Brain microvascular endothelial cell (primary cell): Measurements from ENCODE around the gene TMEM44.

Experiments
- DNase-seq: peaks from one replicate; pipeline ENCODE4 v3.0.0-alpha.2; 2020
- H3K27ac ChIP-seq: fragments of 250-450 bp; sonication (Bioruptor Pico); 2 replicates; pipeline ENCODE4 v1.5.1; 2020; ENCODE audit warnings: mild to moderate bottlenecking, moderate library complexity
- H3K27me3 ChIP-seq: fragments of 250-450 bp; sonication (Bioruptor Pico); replicated peaks from 2 replicates; pipeline ENCODE4 v1.5.1; 2020; ENCODE audit warnings: mild to moderate bottlenecking
- H3K36me3 ChIP-seq: fragments of 250-450 bp; sonication (Bioruptor Pico); replicated peaks from 2 replicates; pipeline ENCODE4 v1.5.1; 2020; ENCODE audit warnings: mild to moderate bottlenecking
- H3K4me3 ChIP-seq: 2 replicates; pipeline ENCODE4 v1.5.1; 2011; ENCODE audit warnings: low read depth, mild to moderate bottlenecking, control low read depth, low read length, moderate library complexity
- in situ Hi-C: cut with HindIII; loops from 2 replicates; pipeline ENCODE4 v1.10.0; 2017; ENCODE audit warnings: low sequenced_read_pairs, low pct_ligation_motif_present
- TF ChIP-seq, protein P1 (sequence below): IDR thresholded peaks from 2 replicates; pipeline ENCODE4 v1.5.1; 2011; ENCODE audit warnings: low read depth, mild to moderate bottlenecking, moderate library complexity, low read length, control low read depth, inconsistent platforms; ENCODE audit errors: missing control alignments

Gene TMEM44

DNA sequence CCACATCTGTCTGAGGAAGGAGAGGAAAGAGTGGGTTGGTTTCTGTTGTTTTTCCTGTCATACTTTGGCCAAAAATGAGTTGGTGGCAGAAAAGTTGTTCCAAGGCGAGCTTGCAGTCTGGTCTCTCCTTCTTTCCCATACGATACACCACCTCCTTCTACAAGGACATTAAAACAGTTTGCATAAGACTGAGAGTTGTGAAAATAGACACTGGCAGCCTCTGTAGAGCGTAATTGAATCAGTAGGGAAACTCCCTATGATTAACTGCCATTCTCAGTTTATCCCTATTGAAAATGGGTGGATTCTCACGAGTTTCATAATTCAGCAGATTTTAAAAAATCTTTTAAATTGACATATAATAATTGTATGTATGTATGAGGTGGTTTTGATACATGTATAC, 42.5 kb upstream of the TMEM44 start:
- no peaks in the 10 kb centered on the region for H3K36me3 ChIP-seq
- TF ChIP-seq, protein P1, sequence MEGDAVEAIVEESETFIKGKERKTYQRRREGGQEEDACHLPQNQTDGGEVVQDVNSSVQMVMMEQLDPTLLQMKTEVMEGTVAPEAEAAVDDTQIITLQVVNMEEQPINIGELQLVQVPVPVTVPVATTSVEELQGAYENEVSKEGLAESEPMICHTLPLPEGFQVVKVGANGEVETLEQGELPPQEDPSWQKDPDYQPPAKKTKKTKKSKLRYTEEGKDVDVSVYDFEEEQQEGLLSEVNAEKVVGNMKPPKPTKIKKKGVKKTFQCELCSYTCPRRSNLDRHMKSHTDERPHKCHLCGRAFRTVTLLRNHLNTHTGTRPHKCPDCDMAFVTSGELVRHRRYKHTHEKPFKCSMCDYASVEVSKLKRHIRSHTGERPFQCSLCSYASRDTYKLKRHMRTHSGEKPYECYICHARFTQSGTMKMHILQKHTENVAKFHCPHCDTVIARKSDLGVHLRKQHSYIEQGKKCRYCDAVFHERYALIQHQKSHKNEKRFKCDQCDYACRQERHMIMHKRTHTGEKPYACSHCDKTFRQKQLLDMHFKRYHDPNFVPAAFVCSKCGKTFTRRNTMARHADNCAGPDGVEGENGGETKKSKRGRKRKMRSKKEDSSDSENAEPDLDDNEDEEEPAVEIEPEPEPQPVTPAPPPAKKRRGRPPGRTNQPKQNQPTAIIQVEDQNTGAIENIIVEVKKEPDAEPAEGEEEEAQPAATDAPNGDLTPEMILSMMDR = no peak
- in situ Hi-C loops = no loop called here
- no peaks in the 10 kb centered on the region for H3K27me3 ChIP-seq
- no peak overlapping the region for H3K27ac ChIP-seq
- DNase-seq = no peak
- H3K4me3 ChIP-seq = no peak overlapping the region

DNA sequence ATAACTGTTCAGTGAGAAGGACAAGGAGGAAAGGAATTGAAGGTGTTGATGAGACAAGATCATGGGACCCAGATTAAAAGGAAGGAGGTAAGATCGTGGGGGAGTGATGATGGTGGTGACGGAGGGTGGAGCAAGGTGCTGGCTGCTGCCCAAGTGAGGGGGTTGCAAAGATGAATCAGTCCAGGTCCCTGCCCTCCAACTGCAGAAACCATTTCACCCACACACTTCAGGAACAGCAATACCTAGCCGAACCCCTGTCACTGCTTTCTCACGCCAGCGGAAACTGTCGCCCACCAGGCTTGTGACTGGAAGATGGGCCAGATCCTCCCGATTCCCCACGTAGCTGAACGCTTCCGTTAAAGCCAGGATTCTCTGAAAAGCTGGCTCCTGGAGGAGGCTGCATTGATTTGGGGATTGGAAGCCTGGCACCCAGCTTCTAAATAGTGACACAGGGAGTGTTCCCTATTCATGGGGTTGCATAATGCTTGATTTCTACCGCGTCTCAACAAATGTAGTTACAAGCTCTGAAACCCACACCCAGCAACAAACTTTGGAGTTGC, 41.9 kb upstream of the TMEM44 start:
- DNase-seq = no peak
- no peaks in the 10 kb centered on the region for H3K27me3 ChIP-seq
- no peak overlapping the region for H3K27ac ChIP-seq
- TF ChIP-seq, protein P1 = no peak
- in situ Hi-C loops = no loop called here
- no peaks in the 10 kb centered on the region for H3K36me3 ChIP-seq
- H3K4me3 ChIP-seq = no peak overlapping the region

DNA sequence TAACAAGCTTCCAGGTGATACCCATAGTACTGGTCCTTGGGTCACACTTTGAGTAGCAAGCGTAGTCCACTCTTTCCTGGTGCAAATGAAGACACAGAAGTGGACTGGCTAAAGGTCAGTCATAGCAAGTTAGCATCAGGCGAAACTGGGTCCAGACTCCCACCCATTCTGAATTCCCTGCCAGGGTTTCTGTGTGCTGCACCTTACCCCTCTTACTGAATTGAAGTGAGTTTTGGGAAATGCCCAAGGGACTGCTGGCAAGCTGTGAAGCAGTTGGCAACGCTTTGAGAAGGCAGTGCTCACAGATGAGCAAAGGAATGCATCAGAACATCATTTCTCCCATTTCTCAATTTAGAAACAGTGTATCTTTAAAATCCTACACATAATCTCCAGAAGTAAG, 40.5 kb upstream of the TMEM44 start:
- TF ChIP-seq, protein P1 = no peak
- Histone ChIP-seq H3K27me3 (no peaks in the 10 kb centered on the region), H3K27ac (no peak overlapping the region), H3K36me3 (peaks cover 3% of the 10 kb centered on the region), H3K4me3 (no peak overlapping the region)
- in situ Hi-C loops = loop anchor here (25.0 kb wide), 1 partner anchor 439 kb away; no protein-coding TSS in a partner anchor
- DNase-seq = no peak

DNA sequence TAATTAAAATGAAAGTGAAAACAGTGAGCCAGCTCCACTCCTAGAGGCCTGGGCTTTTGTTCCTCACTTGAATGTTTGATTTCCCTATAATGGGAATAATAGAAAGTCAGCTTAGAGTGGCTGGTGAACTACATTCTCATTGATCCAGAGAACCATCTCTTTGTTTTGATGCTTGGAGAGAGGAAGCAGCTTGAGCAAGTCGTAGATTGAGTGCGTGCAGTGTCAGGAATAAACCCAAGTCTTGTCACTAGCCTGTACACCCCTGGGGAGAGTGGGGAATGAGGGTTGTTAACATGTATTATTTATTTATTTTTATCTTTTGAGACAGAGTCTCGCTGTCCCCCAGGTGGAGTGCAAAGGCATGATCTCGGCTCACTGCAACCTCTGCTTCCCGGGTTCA, 39.7 kb upstream of the TMEM44 start:
- no peaks in the 10 kb centered on the region for H3K27me3 ChIP-seq
- peak overlapping the region; percentile 99 for H3K4me3 ChIP-seq
- H3K27ac ChIP-seq = peak overlapping the region; percentile 98
- TF ChIP-seq, protein P1 = no peak
- in situ Hi-C loops = loop anchor here (25.0 kb wide), 1 partner anchor 439 kb away; no protein-coding TSS in a partner anchor
- peaks cover 3% of the 10 kb centered on the region for H3K36me3 ChIP-seq
- DNase-seq = no peak

DNA sequence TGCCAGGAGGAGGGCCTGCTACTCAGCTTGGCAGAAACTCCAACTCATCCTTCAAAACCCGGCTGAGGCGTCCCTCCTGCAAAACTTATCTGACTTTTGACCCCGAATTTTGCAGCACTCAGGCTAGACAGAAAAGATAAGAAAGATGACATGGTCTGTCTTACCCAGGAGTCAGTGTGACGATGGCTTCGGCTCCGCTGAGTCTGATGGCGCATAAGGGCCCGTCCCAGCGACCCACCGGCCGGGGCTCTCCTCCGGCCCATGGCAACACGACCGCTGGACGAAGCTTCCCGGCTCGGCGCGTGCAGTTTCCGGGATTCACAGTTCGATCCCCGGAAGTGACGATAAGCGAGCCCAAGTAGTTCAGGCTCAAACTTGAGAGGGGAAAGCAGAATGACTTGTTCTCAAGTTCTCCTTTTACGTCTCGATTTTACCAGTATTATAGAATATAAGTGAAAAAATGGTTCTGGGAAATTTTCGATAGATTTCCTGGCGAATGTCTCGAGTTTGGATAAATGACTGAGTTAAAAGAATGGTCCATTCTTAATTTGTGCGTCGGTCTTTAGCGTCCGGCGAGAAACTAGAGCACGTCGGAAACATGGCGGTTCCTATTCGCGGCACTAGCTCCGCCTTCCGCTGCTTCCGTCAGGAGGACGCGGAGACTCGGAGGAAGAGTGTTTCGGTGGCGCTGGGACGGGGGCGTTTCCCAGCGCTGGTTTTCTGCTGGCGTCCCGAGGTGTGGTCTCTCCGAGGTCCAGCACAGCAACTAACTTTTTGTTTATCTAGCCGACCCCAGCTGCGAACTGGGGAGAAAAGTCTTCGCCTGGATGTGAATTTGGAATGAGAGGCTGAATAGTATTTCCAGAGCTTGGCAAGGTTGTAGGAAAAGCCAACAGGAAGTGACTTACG, 38.9 kb upstream of the TMEM44 start, which contains the start of gene LSG1:
Gene LSG1 (minus strand): TSS at position 292 of the 909 bp plus-strand sequence. CDS start 29 bp downstream, at position 263.
- peaks cover 3% of the 10 kb centered on the region for H3K36me3 ChIP-seq
- TF ChIP-seq, protein P1 = no peak
- peak within 1 kb of the TSS; percentile 98 for H3K27ac ChIP-seq
- no peaks in the 10 kb centered on the region for H3K27me3 ChIP-seq
- DNase-seq = peak; percentile 92
- H3K4me3 ChIP-seq = peak within 1 kb of the TSS; percentile 99
- in situ Hi-C loops = loop anchor here (25.0 kb wide), 1 partner anchor 440 kb away; no protein-coding TSS in a partner anchor
